Measurements from ENCODE around the gene MOB3B. TPM values are rescaled to one million over a fixed set of nuclear protein-coding genes. Genes with fewer than 3 reads are reported as not detected.
A peak's percentile ranks its signal among the peaks of the same experiment; 100 is the strongest.

The MOB3B gene
- total and polyA plus RNA-seq, 10 of the 15 experiments (the other 5 are each of a cell fraction or from before 2014, with no cell fraction given) = 0.44 to 2.7 (median 0.91) TPM

- H3K27ac ChIP-seq (ENCODE audit: control insufficient read depth, insufficient read depth) = peak overlapping the region; percentile 6; the same call in 1 of the 2 replicates
- no peaks in the 10 kb centered on the region for H3K36me3 ChIP-seq (ENCODE audit: control insufficient read depth in 2 of 2, insufficient read depth in 2 of 2, low read length in 1 of 2)
- H3K4me2 ChIP-seq (ENCODE audit: control insufficient read depth, insufficient read depth) = peak overlapping the region; percentile 78
- FAIRE-seq = no peak
- ChIA-PET SMC1A (ENCODE audit: uncharacterized antibody, unreplicated experiment) (interaction anchor here (1.2 to 11.1 kb wide), 14 partner anchors 10 to 196 kb away, joined by 3 to 89 read pairs (median 10); no protein-coding TSS in a partner anchor), POLR2A (interaction anchor here (4.3 kb wide), 1 partner anchor 11 kb away, joined by 21 read pairs; no protein-coding TSS in a partner anchor), CTCF (interaction anchor here (0.6 to 7.9 kb wide), 19 partner anchors 11 to 201 kb away, joined by 3 to 116 read pairs (median 8); no protein-coding TSS in a partner anchor), RAD21 (ENCODE audit: unreplicated experiment) (interaction anchor here (0.7 to 5.9 kb wide), 14 partner anchors 10 to 195 kb away, joined by 3 to 97 read pairs (median 5); no protein-coding TSS in a partner anchor)
- peak; percentile 81 for ATAC-seq
- no peak for DNase-seq (ENCODE audit: low read depth, low spot score)
- 1% methylated on average over 16 of the region's 25 CpGs for WGBS (ENCODE audit: insufficient coverage, insufficient replicate concordance, low lambda C conversion rate, missing lambda C conversion rate)
- H2AFZ ChIP-seq (ENCODE audit: control insufficient read depth, low read depth, low read length) = peak overlapping the region; percentile 80
- H3K9me3 ChIP-seq (replicated peaks; ENCODE audit: control insufficient read depth, insufficient read depth, low read length) = no peaks in the 10 kb centered on the region
- BruUV-seq (replicated peaks) = TSS peak; percentile 64
- intact Hi-C loops (cut with micrococcal nuclease; ENCODE audit: unreplicated experiment) (loop anchor here (1.0 to 5.0 kb wide), 4 partner anchors 87 to 196 kb away; no protein-coding TSS in a partner anchor), in situ Hi-C loops (cut with MboI) (loop anchor here (5.0 kb wide), 1 partner anchor 197 kb away; no protein-coding TSS in a partner anchor)
- no peaks in the 10 kb centered on the region for H3K79me2 ChIP-seq (ENCODE audit: control insufficient read depth, insufficient read depth, low read length)
- H3K27me3 ChIP-seq (replicated peaks in 1 of 2; ENCODE audit: control insufficient read depth in 2 of 2, insufficient read depth in 2 of 2, low read length in 1 of 2) = no peaks in the 10 kb centered on the region
- H3K4me1 ChIP-seq (ENCODE audit: control insufficient read depth, insufficient read depth, low read length) = no peaks in the 10 kb centered on the region; the same call in none of the 2 replicates
- H4K20me1 ChIP-seq (ENCODE audit: control insufficient read depth, insufficient read depth) = no peaks in the 10 kb centered on the region
- H3K4me3 ChIP-seq = peak overlapping the region; percentile 85
- H3K9ac ChIP-seq (ENCODE audit: control insufficient read depth, insufficient read depth, low read length) = peak overlapping the region; percentile 66
- TF ChIP-seq PML (IDR thresholded peaks at IDR 0.05; ENCODE audit: low read length) = no peak
- TF ChIP-seq POLR2AphosphoS5 (IDR thresholded peaks at IDR 0.05; ENCODE audit: low read length) = no peak
- 0 out of 2 replicates have a peak, but pooled peaks have one; percentile 8 for TF ChIP-seq IRF4 (IDR thresholded peaks at IDR 0.05; ENCODE audit: low read depth, low read length)
- TF ChIP-seq KAT2A (conservative IDR thresholded peaks at IDR 0.05; ENCODE audit: control insufficient read depth, low read depth, low read length) = no peak
- no peak; the same call in 1 of the 2 replicates for TF ChIP-seq EED (IDR thresholded peaks at IDR 0.05; ENCODE audit: low read depth)
- no peak for TF ChIP-seq FOS (IDR thresholded peaks at IDR 0.05; ENCODE audit: borderline replicate concordance, extremely low read depth, insufficient read length)
- no peak for TF ChIP-seq CHD1 (IDR thresholded peaks at IDR 0.05; ENCODE audit: low read depth, low read length)
- no peak for TF ChIP-seq MTA3 (IDR thresholded peaks at IDR 0.05; ENCODE audit: borderline replicate concordance, low read length)
- TF ChIP-seq CUX1 (IDR thresholded peaks at IDR 0.05; ENCODE audit: insufficient replicate concordance, low read depth, low read length) = no peak
- no peak for TF ChIP-seq CBX5 (IDR thresholded peaks at IDR 0.05; ENCODE audit: low read depth)
- no peak for TF ChIP-seq TCF3 (IDR thresholded peaks at IDR 0.05; ENCODE audit: borderline replicate concordance, insufficient read depth, low read depth, low read length)
- TF ChIP-seq CREB1 (IDR thresholded peaks at IDR 0.05; ENCODE audit: low read depth) = peak; percentile 13; the same call in 1 of the 2 replicates
- TF ChIP-seq IKZF2 (IDR thresholded peaks at IDR 0.05) = no peak
- no peak for TF ChIP-seq ZNF592 (IDR thresholded peaks at IDR 0.05)
These were observed 713 bp downstream of the MOB3B start for GRCh38 chr9:27528886-27529315.

Measured in GM12878 (cell line).